Measurements from ENCODE around the gene FCER1G. TPM values are rescaled to one million over a fixed set of nuclear protein-coding genes. Genes with fewer than 3 reads are reported as not detected.

Gene FCER1G
- total and polyA plus RNA-seq, 9 of the 15 experiments (the other 6 are each of a cell fraction or from before 2014, with no cell fraction given), result 0.15 to 0.69 (median 0.31) TPM; not detected in 2

GRCh38 chr1:161209790-161210409 lies 5.2 kb upstream of the FCER1G start:
- Histone ChIP-seq H3K9me1 (ENCODE audit: control insufficient read depth, insufficient read depth, low read length) (peaks cover 3% of the 10 kb centered on the region), H2AFZ (ENCODE audit: low read depth, low read length) (no peak overlapping the region), H3K79me2 (ENCODE audit: control insufficient read depth, insufficient read depth, low read length) (no peaks in the 10 kb centered on the region), H3K4me3 (no peak overlapping the region), H4K20me1 (replicated peaks; ENCODE audit: control insufficient read depth, insufficient read depth, low read length) (0 out of 2 replicates have a peak, but pooled peaks cover 8% of the 10 kb centered on the region), H3K4me2 (ENCODE audit: insufficient read depth, low read length) (no peak overlapping the region), H3K9ac (ENCODE audit: insufficient read depth in 1 of 2, low read depth in 2 of 2, low read length in 2 of 2) (0 out of 4 replicates have a peak overlapping the region, but pooled peaks of 1 of the 2 experiments have one; percentile 10), H3K36me3 (ENCODE audit: control insufficient read depth, insufficient read depth, low read length) (peaks cover 90% of the 10 kb centered on the region), H3K9me3 (replicated peaks; ENCODE audit: control insufficient read depth, insufficient read depth, low read depth, low read length) (no peaks in the 10 kb centered on the region), H3K27me3 (ENCODE audit: control insufficient read depth in 2 of 2, insufficient read depth in 2 of 2, low read length in 2 of 2) (no peaks in the 10 kb centered on the region), H3K27ac (ENCODE audit: extremely low read depth, low read depth, low read length) (no peak overlapping the region), H3K4me1 (replicated peaks in 1 of 2; ENCODE audit: control insufficient read depth in 2 of 2, insufficient read depth in 2 of 2, low read length in 2 of 2) (peaks cover 3 to 4% of the 10 kb centered on the region in 2 experiments; a peak in 1 of 5 replicates)
- WGBS (ENCODE audit: insufficient coverage, low coverage, missing lambda C conversion rate), result 24% methylated on average over 11 of the region's 11 CpGs
- no TSS peak for BruUV-seq (replicated peaks)
- FAIRE-seq, result peak; percentile 92
- intact Hi-C loops (cut with micrococcal nuclease), result loop anchor here (1.0 kb wide), 2 partner anchors 15 to 18 kb away; no protein-coding TSS in a partner anchor
- DNase-seq (ENCODE audit: extremely low read depth in 1 of 4, low spot score in 3 of 4), result peak; percentile 86 to 89 (median 86)
- peak; percentile 99 for ATAC-seq
- CTCF ChIA-PET (ENCODE audit: low intra/inter-chr PET ratio), result interaction anchor here (0.6 to 2.6 kb wide), 7 partner anchors 15 to 828 kb away, joined by 3 to 10 read pairs (median 3); no protein-coding TSS in a partner anchor
- in situ Hi-C loops (cut with MboI), result no loop called here
- POLR2A ChIA-PET, result interaction anchor here (0.6 to 1.6 kb wide), 3 partner anchors 10 to 380 kb away, joined by 3 to 6 read pairs (median 3); no protein-coding TSS in a partner anchor
- TF ChIP-seq, protein P1, sequence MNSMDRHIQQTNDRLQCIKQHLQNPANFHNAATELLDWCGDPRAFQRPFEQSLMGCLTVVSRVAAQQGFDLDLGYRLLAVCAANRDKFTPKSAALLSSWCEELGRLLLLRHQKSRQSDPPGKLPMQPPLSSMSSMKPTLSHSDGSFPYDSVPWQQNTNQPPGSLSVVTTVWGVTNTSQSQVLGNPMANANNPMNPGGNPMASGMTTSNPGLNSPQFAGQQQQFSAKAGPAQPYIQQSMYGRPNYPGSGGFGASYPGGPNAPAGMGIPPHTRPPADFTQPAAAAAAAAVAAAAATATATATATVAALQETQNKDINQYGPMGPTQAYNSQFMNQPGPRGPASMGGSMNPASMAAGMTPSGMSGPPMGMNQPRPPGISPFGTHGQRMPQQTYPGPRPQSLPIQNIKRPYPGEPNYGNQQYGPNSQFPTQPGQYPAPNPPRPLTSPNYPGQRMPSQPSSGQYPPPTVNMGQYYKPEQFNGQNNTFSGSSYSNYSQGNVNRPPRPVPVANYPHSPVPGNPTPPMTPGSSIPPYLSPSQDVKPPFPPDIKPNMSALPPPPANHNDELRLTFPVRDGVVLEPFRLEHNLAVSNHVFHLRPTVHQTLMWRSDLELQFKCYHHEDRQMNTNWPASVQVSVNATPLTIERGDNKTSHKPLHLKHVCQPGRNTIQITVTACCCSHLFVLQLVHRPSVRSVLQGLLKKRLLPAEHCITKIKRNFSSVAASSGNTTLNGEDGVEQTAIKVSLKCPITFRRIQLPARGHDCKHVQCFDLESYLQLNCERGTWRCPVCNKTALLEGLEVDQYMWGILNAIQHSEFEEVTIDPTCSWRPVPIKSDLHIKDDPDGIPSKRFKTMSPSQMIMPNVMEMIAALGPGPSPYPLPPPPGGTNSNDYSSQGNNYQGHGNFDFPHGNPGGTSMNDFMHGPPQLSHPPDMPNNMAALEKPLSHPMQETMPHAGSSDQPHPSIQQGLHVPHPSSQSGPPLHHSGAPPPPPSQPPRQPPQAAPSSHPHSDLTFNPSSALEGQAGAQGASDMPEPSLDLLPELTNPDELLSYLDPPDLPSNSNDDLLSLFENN (IDR thresholded peaks at IDR 0.05; ENCODE audit: low read depth in 2 of 2, low read length in 2 of 2), result no peak
- TF ChIP-seq, protein P2, sequence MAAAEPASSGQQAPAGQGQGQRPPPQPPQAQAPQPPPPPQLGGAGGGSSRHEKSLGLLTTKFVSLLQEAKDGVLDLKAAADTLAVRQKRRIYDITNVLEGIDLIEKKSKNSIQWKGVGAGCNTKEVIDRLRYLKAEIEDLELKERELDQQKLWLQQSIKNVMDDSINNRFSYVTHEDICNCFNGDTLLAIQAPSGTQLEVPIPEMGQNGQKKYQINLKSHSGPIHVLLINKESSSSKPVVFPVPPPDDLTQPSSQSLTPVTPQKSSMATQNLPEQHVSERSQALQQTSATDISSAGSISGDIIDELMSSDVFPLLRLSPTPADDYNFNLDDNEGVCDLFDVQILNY (CRISPR knock-in tag; IDR thresholded peaks at IDR 0.05), result no peak
- TF ChIP-seq MAFF (IDR thresholded peaks at IDR 0.05; ENCODE audit: low read length) (no peak), SMARCE1 (IDR thresholded peaks at IDR 0.05) (no peak), SIN3B (IDR thresholded peaks at IDR 0.05; ENCODE audit: low read depth) (no peak), THRAP3 (IDR thresholded peaks at IDR 0.05; ENCODE audit: borderline replicate concordance) (no peak), CC2D1A (IDR thresholded peaks at IDR 0.05) (0 out of 2 replicates have a peak, but pooled peaks have one; percentile 13), ZNF133 (CRISPR knock-in tag; IDR thresholded peaks at IDR 0.05) (no peak), ZNF282 (CRISPR knock-in tag; IDR thresholded peaks at IDR 0.05) (no peak), ZNF589 (CRISPR knock-in tag; IDR thresholded peaks at IDR 0.05; ENCODE audit: low read depth) (no peak), RB1 (IDR thresholded peaks at IDR 0.05; ENCODE audit: low read depth) (peak; percentile 71), ATF7 (IDR thresholded peaks at IDR 0.05) (peak; percentile 44; the same call in 1 of the 2 replicates), FOXJ3 (CRISPR knock-in tag; IDR thresholded peaks at IDR 0.05) (no peak), CBFA2T2 (conservative IDR thresholded peaks at IDR 0.05) (no peak), ILK (tag; IDR thresholded peaks at IDR 0.05; ENCODE audit: borderline replicate concordance, low read depth) (no peak), ZBTB7A (IDR thresholded peaks at IDR 0.05; ENCODE audit: borderline replicate concordance, control insufficient read depth, low read depth, low read length) (no peak), GTF2A2 (tag; IDR thresholded peaks at IDR 0.05) (no peak)
- TF ChIP-seq, protein P3, sequence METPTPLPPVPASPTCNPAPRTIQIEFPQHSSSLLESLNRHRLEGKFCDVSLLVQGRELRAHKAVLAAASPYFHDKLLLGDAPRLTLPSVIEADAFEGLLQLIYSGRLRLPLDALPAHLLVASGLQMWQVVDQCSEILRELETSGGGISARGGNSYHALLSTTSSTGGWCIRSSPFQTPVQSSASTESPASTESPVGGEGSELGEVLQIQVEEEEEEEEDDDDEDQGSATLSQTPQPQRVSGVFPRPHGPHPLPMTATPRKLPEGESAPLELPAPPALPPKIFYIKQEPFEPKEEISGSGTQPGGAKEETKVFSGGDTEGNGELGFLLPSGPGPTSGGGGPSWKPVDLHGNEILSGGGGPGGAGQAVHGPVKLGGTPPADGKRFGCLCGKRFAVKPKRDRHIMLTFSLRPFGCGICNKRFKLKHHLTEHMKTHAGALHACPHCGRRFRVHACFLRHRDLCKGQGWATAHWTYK (CRISPR knock-in tag; IDR thresholded peaks at IDR 0.05), result 0 out of 2 replicates have a peak, but pooled peaks have one; percentile 24
